HG02970 (cell line): ENCODE measurements around the gene PHRF1.

Experiments used
- ATAC-seq: cut with Tn5 transposase; IDR thresholded peaks from one replicate; pipeline ENCODE4 v1.9.1; 2021; ENCODE audit warnings: mild to moderate bottlenecking, moderate library complexity, moderate number of reproducible peaks; ENCODE audit not compliant: unreplicated experiment, low FRiP score

Gene PHRF1

DNA sequence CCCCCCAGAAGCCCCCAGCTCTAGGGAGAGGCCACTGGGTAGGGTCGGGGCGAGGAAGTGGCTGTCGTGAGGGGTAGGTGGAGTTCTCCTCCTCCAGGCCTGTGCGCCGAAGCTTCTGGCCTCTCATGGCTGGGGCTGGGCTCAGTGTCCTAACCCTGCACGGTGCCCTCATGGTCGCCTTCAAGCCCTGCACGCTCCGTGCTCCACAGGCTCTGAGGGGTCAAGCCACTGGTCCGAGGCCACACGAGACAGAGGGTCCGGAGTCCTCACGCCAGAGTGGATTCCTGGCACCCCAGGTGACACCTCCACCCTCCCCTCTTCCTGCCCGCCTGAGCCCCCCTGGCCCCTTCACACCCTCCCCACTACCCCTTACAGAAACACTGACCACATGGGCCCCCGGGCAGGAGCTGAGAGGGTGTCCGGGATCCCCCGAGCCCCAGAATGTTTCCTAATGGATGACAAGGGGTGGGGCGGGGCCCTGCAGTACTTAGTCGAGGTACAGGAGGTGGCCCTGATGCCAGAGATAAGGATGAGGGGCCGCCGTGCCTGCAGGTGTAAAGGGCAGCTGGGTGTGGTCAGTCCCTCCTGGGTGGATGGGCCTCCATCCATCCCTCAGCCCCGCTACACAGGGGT lies 49.5 kb downstream of the PHRF1 start:
- no peak for ATAC-seq

DNA sequence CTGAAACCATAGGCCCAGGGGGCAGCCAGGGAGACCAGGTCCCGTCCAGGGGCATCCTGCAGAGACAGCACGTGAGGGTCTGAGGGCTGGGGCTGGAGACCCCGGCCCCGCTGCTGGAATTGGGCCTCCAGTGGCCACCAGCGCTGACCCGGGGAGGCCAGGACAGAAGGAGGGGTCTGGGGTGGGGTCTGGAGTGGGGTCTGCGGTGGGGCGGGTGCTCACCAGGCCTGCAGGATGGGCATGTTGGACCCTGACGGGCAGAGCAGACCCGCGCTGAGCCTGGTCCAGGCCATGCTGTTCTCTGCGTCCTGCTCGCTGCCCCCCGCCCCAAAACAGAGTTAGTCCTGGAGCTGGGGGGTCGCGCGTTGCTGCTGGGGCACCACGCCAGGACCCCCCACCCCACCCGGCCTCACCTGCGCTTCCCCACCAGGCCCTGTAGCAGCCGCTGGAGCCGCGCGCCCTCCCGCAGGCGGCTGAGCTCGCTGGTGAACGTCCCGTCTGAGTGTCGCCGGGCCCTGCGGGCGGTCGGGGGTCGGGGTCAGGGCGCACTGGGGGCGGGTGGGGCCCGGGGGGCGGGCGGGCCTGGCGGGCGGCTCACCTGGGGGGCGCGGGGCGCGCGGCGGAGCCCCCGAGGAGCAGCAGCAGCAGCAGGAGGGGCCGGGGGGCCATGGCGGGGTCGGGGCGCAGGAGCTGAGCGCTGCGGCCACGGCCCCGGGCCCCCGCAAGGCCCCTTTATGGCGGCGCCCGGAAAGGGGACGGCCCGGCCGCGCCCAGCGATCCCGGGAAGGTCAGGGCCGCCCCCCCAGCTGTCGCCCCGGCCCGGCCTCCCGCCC lies 50.4 kb downstream of the PHRF1 start, which contains the start of gene SCT:
Gene SCT (minus strand): TSS at position 707 of the 833 bp plus-strand sequence. CDS start 38 bp downstream, at position 669.
- no peak for ATAC-seq

DNA sequence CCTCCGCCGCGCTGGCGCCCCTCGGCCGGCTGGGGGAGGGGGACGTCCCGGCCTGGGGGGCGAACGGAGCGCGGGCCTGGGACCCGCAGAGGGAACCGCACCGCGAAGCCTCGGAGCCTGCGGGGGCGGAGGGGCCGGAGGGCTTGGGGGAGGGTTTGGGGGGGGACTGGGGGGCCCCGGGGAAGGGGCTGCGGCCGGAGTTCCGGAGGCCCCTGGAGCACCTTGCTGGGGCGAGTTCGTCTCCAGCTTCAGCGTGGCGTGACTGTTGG lies 51.0 kb downstream of the PHRF1 start:
- no peak for ATAC-seq

DNA sequence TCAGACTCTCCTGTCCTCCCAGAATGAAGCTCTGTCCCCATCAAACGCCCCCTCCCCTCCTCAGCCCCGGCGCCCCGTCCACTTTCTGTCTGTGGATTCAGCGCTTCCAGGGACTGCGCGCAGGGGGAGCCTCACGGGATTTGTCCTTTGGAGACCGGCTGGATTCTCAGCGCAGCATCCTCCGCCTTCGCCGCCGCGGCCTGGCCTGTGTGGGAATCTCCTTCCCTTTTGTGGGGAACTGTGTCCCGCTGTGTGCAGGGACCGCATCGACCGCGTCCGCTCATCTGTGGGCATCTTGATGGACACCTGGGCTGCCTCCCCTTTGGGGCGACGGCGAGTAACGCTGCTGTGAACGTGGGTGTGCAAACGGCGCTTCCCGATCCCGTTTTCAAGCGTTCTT lies 51.8 kb downstream of the PHRF1 start:
- no peak for ATAC-seq

DNA sequence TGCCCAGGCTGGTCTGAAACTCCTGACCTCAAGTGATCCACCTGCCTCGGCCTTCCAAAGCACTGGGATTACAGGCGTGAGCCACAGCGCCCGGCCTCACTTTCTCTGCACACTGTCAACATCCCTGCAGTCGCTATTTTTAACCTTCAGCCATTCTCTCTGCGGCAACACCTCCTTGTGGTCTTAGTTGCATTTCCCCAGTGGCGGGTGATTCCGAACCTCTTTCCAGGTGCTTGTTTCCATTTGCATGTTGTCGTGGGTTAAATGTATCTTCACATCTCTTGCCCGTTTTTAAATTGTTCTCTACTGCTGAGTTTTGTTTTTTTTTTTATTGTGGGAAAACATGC lies 52.9 kb downstream of the PHRF1 start:
- no peak for ATAC-seq

DNA sequence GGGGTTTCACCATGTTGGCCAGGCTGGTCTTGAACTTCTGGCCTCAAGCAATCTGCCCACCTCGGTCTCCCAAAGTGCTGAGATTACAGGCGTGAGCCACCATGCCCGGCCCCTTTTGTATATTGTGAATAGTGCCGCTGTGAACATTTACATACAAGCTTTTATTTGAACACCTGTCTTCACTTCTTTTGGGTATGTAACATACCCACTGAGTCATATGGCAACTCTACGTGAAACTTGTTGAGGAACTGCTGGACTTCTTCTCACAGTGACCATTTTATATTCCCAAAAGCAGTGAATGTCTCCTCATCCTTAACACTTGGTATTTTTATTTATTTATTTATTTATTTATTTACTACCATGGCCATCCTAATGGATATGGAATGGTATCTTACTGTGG lies 54.6 kb downstream of the PHRF1 start:
- no peak for ATAC-seq

DNA sequence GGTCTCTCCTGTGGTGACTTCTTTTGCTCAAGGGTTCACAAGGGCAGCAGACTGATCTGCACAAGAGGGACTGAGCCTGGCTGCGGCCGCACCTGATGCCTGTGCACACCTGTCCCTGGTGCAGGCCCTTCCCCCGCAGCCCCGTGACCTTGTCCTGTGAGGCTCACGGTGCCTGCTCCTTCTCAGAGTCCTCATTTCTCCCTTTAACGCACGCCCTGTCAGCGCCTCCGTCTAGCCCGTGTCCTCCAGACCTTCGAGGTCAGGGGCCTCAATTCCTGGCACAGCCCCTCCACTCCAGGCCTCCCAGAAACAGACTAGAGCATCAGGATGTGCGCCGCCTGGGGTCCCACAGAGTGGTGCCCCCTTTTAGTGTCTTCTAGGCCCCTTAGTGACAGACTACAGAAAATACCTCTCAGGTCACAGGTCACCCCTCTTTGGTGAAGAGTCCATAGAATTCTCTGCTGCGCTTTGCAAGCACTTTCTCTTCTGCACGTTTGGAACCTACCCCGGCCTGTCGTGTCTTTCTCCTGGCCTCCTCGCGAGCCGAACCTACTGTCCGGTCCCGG lies 59.8 kb downstream of the PHRF1 start:
- ATAC-seq = no peak

DNA sequence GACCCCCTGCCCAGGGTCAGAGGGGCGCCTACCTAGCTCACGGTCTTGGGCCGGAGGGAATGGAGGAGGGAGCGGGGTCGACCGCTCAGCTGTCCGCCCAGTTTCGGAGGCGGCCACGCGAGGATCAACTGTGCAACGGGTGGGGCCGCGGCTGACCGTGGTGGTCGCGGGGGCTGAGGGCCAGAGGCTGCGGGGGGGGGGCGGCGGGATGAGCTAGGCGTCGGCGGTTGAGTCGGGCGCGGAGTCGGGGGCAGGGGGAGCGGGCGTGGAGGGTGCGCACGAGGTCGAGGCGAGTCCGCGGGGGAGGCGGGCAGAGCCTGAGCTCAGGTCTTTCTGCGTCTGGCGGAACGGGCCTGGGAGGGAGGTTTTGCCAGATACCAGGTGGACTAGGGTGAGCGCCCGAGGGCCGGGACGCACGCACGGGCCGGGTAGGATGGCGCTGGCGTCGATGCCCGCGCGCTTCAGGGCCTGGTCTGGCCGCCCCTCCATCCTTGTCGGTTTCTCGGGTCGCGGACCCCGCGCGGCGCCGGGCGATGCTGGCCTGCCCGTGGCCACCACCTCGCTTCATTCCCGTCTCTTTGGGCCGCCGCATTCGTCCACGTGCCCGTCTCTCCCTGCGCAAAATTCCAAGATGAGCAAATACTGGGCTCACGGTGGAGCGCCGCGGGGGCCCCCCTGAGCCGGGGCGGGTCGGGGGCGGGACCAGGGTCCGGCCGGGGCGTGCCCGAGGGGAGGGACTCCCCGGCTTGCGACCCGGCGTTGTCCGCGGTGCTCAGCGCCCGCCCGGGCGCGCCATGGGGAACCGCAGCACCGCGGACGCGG lies 60.5 kb downstream of the PHRF1 start, which contains the start of gene DRD4:
Gene DRD4 (plus strand): TSS at position 759 of the 822 bp plus-strand sequence. CDS start 36 bp downstream, at position 795.
- no peak for ATAC-seq

DNA sequence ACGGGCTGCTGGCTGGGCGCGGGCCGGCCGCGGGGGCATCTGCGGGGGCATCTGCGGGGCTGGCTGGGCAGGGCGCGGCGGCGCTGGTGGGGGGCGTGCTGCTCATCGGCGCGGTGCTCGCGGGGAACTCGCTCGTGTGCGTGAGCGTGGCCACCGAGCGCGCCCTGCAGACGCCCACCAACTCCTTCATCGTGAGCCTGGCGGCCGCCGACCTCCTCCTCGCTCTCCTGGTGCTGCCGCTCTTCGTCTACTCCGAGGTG lies 61.0 kb downstream of the PHRF1 start:
- no peak for ATAC-seq

DNA sequence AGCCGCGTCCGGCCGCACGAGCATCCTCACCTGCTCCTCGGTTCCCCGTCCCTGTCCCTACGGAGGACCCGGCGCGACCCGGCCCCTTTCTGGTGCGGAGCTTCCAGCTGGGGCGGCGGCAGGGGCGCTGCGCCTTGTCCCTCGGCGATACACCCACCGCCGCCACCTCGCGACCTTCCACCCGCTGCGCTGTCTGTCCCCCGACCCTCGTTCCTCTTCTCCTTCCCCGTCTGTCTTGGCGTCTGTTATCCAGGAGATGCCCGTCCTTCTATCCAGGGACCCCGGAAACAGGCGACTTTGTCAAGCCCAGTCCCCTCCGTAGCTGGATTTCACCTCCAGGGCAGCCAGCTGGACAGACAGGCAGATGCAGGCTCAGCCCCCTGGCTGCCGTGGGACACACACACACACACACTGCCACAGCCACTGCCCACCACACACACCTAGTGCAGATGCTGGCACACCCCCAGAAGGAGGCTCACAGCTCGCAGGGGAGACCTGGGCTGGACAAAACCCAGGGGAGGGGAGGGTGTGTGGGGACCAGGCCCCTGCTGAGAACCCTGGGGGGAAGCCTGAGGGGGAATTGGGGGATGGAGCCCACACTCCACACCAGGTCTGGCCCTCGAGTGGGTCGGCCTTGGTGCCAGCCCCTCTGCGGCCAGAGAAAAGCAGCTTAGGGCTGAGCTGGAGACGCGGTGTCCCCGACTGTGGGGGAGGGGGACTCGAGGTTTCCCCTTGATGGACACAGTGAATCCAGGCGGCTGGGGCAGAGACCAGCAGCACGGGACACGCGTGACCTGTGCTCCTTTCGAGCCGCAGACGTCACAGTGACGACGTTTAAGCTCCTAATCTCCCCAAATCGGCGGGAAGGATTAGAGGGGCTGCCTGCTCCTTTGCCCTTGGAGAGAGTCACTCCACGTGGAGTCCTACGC lies 61.6 kb downstream of the PHRF1 start:
- ATAC-seq = no peak

DNA sequence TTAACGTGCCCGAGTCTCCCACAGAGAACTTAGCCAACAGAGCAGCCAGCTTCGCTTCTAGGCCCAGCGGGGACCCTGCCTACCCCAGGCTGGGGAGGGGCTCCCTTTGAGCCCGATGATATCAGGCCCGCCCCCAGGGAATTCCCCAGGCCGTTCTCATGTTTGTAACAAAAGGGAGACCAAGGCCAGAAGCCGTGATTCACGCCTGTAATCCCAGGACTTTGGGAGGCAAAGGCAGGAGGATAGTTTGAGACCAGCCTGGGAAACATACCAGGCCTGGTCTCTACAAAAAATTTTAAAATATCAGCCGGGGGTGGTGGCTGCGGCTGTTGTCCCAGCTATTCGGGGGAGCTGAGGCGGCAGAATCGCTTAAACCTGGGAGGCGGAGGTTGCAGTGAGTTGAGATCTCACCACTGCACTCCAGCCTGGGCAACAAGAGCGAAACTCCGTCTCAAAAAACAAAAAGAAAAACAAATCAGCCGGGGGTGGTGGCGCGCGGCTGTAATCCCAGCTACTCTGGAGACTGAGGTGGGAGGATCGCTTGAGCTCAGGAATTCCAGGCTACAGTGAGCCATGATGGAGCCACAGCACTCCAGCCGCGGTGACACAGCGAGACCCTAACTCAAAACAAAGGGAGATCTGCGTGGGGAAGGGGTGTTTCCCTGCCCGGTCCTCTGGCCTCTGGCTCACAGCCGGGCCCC lies 62.5 kb downstream of the PHRF1 start:
- ATAC-seq = no peak

DNA sequence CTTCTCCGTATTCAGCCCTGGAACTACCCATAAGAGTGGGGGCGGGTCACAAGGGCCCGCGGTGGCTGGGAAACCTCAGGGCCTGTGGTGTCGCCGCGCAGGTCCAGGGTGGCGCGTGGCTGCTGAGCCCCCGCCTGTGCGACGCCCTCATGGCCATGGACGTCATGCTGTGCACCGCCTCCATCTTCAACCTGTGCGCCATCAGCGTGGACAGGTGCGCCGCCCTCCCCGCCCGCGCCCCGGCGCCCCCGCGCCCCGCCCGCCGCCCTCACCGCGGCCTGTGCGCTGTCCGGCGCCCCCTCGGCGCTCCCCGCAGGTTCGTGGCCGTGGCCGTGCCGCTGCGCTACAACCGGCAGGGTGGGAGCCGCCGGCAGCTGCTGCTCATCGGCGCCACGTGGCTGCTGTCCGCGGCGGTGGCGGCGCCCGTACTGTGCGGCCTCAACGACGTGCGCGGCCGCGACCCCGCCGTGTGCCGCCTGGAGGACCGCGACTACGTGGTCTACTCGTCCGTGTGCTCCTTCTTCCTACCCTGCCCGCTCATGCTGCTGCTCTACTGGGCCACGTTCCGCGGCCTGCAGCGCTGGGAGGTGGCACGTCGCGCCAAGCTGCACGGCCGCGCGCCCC lies 63.2 kb downstream of the PHRF1 start:
- no peak for ATAC-seq

DNA sequence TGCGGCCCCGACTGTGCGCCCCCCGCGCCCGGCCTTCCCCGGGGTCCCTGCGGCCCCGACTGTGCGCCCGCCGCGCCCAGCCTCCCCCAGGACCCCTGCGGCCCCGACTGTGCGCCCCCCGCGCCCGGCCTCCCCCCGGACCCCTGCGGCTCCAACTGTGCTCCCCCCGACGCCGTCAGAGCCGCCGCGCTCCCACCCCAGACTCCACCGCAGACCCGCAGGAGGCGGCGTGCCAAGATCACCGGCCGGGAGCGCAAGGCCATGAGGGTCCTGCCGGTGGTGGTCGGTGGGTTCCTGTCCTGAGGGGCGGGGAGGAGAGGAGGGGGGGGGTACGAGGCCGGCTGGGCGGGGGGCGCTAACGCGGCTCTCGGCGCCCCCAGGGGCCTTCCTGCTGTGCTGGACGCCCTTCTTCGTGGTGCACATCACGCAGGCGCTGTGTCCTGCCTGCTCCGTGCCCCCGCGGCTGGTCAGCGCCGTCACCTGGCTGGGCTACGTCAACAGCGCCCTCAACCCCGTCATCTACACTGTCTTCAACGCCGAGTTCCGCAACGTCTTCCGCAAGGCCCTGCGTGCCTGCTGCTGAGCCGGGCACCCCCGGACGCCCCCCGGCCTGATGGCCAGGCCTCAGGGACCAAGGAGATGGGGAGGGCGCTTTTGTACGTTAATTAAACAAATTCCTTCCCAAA lies 63.9 kb downstream of the PHRF1 start:
- ATAC-seq = no peak

DNA sequence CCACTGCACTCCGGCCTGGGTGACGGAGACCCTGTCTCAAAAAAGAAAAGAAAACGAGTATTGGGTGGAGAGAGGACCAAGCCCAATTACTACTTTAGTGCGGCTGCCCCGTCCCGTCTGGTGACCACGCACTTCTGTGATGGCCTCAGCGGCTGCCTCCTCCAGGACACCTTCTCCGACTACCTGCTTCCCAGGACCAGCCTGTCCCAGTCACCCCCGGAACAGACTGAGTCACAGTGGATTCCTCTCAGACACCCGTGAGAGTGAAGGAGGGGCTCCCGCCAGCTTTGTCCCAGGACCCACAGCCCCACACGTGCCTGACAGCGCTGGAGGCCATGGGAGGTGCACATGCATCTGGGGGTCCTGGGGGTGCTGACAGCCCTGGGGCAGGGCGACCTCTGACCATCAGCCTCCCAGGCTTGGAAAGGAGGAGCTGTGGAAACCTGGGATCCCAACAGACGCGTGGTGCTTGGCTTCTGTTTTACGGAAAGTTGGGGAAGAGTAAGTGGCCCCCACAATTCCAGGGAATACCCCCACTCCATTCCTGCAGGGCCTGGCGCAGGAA lies 65.6 kb downstream of the PHRF1 start:
- ATAC-seq = no peak

DNA sequence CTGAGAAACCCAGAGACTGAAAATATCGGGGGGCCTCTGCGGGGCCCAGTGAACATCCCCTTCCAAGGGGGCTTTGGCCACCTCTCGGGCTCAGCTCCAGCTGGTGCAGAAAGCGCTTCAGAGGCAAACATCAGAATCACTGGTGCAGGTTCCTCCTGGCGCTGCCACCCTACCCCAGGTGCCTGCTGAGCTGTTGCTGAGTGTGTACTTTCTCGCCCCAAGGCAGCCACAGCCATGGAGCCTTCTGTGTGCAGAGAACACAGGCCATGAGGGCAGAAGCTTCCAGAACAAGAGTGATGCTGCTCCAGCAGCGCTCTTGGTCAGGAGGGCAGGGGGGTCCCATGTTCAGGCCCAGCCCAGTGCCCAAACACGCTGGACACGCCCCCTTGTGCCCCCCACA lies 67.1 kb downstream of the PHRF1 start:
- ATAC-seq = no peak

DNA sequence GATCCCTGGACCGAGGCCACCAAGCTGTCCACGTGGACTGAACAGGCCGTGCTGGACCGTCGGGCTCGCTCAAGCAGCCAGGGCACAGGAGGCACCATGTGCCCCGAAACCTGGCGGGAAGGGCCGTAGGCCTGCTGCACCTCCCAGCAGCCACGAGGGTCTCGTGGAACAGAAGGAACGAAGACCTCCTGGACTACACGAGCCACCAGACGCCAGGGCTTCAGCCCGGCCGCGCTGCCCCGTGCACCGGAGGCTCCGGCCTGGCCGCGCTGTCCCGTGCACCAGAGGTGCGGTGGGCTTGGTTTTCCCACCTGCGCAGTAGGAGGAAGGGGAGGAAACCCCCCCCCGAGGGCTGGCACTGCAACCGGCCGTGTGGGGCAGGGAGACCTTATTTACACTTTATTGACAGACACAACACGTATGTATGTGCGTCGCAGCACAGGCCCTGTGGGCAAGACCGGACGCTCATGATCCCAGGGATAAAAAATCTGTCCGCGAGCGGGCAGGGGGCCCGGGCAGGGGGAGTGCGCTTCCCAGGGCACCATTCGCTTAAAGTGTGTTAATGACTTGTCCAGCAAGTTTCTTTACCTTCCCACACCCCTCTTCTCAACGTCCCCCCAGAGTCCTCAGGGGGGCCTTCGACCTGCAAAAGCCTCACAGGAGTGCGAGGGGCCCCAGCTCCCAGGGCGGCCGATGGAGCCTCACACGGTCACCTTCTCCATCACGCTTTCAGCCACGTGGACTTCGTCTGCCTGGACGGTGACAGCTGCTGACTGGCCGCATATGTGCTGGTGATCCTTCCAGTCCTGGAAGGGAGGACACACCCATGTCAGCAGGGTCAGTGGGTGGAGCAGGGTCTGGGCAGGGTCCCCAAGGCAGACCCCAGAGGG lies 67.8 kb downstream of the PHRF1 start:
- ATAC-seq = no peak

DNA sequence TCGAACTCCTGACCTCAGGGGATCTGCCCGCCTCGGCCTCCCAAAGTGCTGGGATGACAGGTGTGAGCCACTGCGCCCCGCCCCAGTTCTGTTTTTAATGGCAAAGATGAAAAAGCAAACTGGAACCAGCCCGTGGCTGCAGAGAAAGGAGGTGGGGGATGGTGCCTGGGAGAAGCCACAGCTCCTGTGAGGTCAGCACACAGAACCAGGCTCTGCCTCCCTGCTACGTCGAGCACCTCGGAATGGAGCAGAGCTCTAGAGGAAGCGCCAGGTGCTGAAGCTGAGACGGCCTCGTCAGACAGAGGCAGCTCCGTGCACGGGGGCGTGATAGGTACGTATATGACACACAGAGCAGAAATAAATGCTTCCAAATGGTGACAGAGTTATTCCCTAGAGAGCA lies 69.3 kb downstream of the PHRF1 start:
- ATAC-seq = no peak
